HFF-Myc (cell line): ENCODE data around the gene AHNAK2.

Source experiments
- DNase-seq: peaks from one replicate; pipeline ENCODE4 v3.0.0-alpha.2; 2011; ENCODE audit warnings: low read depth; ENCODE audit errors: extremely low read depth
- H3K4me3 ChIP-seq: replicated peaks from 2 replicates; pipeline ENCODE4 v1.5.1; 2011; ENCODE audit warnings: low read depth, mild to moderate bottlenecking, control low read depth, low read length
- CTCF ChIP-seq: IDR thresholded peaks from 2 replicates; pipeline ENCODE4 v1.5.1; 2012; ENCODE audit warnings: mild to moderate bottlenecking, low read depth, low read length, control low read depth; ENCODE audit errors: missing control alignments

Gene AHNAK2

GRCh38 chr14:104986487-104987164, 8.5 kb upstream of the AHNAK2 start:
- no peak for TF ChIP-seq CTCF
- DNase-seq = no peak
- H3K4me3 ChIP-seq = peak overlapping the region; percentile 84

GRCh38 chr14:104985675-104986486, 7.7 kb upstream of the AHNAK2 start, which contains the start of gene CLBA1:
Gene CLBA1 (plus strand): TSS chr14:104985788. CDS start chr14:104986432, 644 bp downstream.
- TF ChIP-seq CTCF = no peak
- peak; percentile 59 for DNase-seq
- H3K4me3 ChIP-seq = peak within 1 kb of the TSS; percentile 84

- DNase-seq = no peak
- no peak overlapping the region for H3K4me3 ChIP-seq
- TF ChIP-seq CTCF = no peak
Measured at GRCh38 chr14:104984056-104984894, 6.1 kb upstream of the AHNAK2 start.

GRCh38 chr14:104983231-104983721, 5.1 kb upstream of the AHNAK2 start:
- H3K4me3 ChIP-seq = no peak overlapping the region
- DNase-seq = no peak
- no peak for TF ChIP-seq CTCF

GRCh38 chr14:104982548-104983230, 4.5 kb upstream of the AHNAK2 start:
- no peak overlapping the region for H3K4me3 ChIP-seq
- no peak for TF ChIP-seq CTCF
- DNase-seq = no peak
